Measurements from ENCODE around the gene PCDHGA8. TPM values are rescaled to one million over a fixed set of nuclear protein-coding genes. Genes with fewer than 3 reads are reported as not detected.

Gene PCDHGA8
- total and polyA plus RNA-seq, 7 experiments from 2014 or later, result 0.08 to 0.17 (median 0.13) TPM; not detected in 2

GRCh38 chr5:141349917-141350619 is 42.4 kb upstream of the PCDHGA8 start, which contains the start of gene PCDHGB1:
Gene PCDHGB1 (plus strand): TSS chr5:141350099. CDS start chr5:141350261, 162 bp downstream.
- DNase-seq (peak in 2 of 9 donors; percentile 18 to 28), ATAC-seq (peak; percentile 47)
- Mint-ChIP-seq H3K27ac (peak within 1 kb of the TSS in 1 of 9 donors; percentile 42), H3K4me1 (peaks cover 0 to 3% (median 0%) of the 10 kb centered on the region in 7 donors), H3K9me3 (peaks cover 7 to 90% (median 48%) of the 10 kb centered on the region in 11 donors), H3K27me3 (peaks cover 23 to 86% (median 83%) of the 10 kb centered on the region in 5 donors), H3K4me3 (peak within 1 kb of the TSS in 6 of 10 donors; percentile 2 to 79 (median 59)), H3K36me3 (peaks cover 0 to 41% (median 7%) of the 10 kb centered on the region in 5 donors)
- POLR2A ChIA-PET, result no interaction called here
- intact Hi-C loops (cut with micrococcal nuclease), result no loop called here
- Histone ChIP-seq H3K36me3 (ENCODE audit: control insufficient read depth in 2 of 3, insufficient read depth in 3 of 3, low read length in 3 of 3) (no peaks in the 10 kb centered on the region), H3K27me3 (ENCODE audit: control insufficient read depth in 2 of 2, insufficient read depth in 2 of 2, low read length in 2 of 2) (peaks cover 3 to 5% of the 10 kb centered on the region in 2 donors), H3K9me3 (ENCODE audit: control insufficient read depth in 2 of 3, low read length in 3 of 3) (peaks cover 0 to 36% (median 0%) of the 10 kb centered on the region in 3 experiments), H3K4me3 (ENCODE audit: low read length) (no peak within 1 kb of the TSS), H3K4me1 (ENCODE audit: control insufficient read depth in 2 of 2, insufficient read depth in 2 of 2, low read length in 2 of 2) (no peaks in the 10 kb centered on the region), H3K27ac (ENCODE audit: low read depth, low read length) (no peak within 1 kb of the TSS)
- CTCF ChIA-PET, result no interaction called here

- H3K9me3 ChIP-seq (ENCODE audit: control insufficient read depth in 2 of 3, low read length in 3 of 3), result peaks cover 0 to 46% (median 0%) of the 10 kb centered on the region in 3 experiments
- no peak for ATAC-seq
- ChIA-PET POLR2A (no interaction called here), CTCF (no interaction called here)
- H3K27ac Mint-ChIP-seq, result no peak overlapping the region
- H3K27me3 Mint-ChIP-seq, result peaks cover 28 to 91% (median 86%) of the 10 kb centered on the region in 5 donors
- peaks cover 0 to 36% (median 5%) of the 10 kb centered on the region in 5 donors for H3K36me3 Mint-ChIP-seq
- H3K27ac ChIP-seq (ENCODE audit: low read depth, low read length), result no peak overlapping the region
- no peak overlapping the region for H3K4me3 Mint-ChIP-seq
- H3K9me3 Mint-ChIP-seq, result peaks cover 6 to 93% (median 51%) of the 10 kb centered on the region in 11 donors
- no peak for DNase-seq
- peaks cover 3 to 5% of the 10 kb centered on the region in 2 donors for H3K27me3 ChIP-seq (ENCODE audit: control insufficient read depth in 2 of 2, insufficient read depth in 2 of 2, low read length in 2 of 2)
- H3K36me3 ChIP-seq (ENCODE audit: control insufficient read depth in 2 of 3, insufficient read depth in 3 of 3, low read length in 3 of 3), result no peaks in the 10 kb centered on the region
- no peaks in the 10 kb centered on the region for H3K4me1 ChIP-seq (ENCODE audit: control insufficient read depth in 2 of 2, insufficient read depth in 2 of 2, low read length in 2 of 2)
- H3K4me3 ChIP-seq (ENCODE audit: low read length), result no peak overlapping the region
- intact Hi-C loops (cut with micrococcal nuclease), result no loop called here
- H3K4me1 Mint-ChIP-seq, result peaks cover 0 to 3% (median 0%) of the 10 kb centered on the region in 7 donors
These were observed 40.8 kb upstream of the PCDHGA8 start for GRCh38 chr5:141351591-141351990.

GRCh38 chr5:141354900-141355469 is 37.4 kb upstream of the PCDHGA8 start, which contains the start of gene PCDHGA4:
Gene PCDHGA4 (plus strand): TSS chr5:141355021. CDS start chr5:141355108, 87 bp downstream.
- Mint-ChIP-seq H3K4me1 (peaks cover 0 to 5% (median under 1%) of the 10 kb centered on the region in 7 donors), H3K27me3 (peaks cover 28 to 90% (median 81%) of the 10 kb centered on the region in 5 donors), H3K4me3 (peak within 1 kb of the TSS in 5 of 10 donors; percentile 27 to 55 (median 35)), H3K36me3 (peaks cover 0 to 38% (median 6%) of the 10 kb centered on the region in 5 donors), H3K27ac (no peak within 1 kb of the TSS), H3K9me3 (peaks cover 8 to 91% (median 48%) of the 10 kb centered on the region in 11 donors)
- H3K27ac ChIP-seq (ENCODE audit: low read depth, low read length), result no peak within 1 kb of the TSS
- intact Hi-C loops (cut with micrococcal nuclease), result loop anchor here in 1 of 2 donors (5.0 kb wide), 1 partner anchor 157 kb away; no protein-coding TSS in a partner anchor
- H3K4me1 ChIP-seq (ENCODE audit: control insufficient read depth in 2 of 2, insufficient read depth in 2 of 2, low read length in 2 of 2), result no peaks in the 10 kb centered on the region
- H3K36me3 ChIP-seq (ENCODE audit: control insufficient read depth in 2 of 3, insufficient read depth in 3 of 3, low read length in 3 of 3), result no peaks in the 10 kb centered on the region
- H3K9me3 ChIP-seq (ENCODE audit: control insufficient read depth in 2 of 3, low read length in 3 of 3), result peaks cover 0 to 52% (median 0%) of the 10 kb centered on the region in 3 experiments
- peaks cover 0 to 5% of the 10 kb centered on the region in 2 donors for H3K27me3 ChIP-seq (ENCODE audit: control insufficient read depth in 2 of 2, insufficient read depth in 2 of 2, low read length in 2 of 2)
- no peak for DNase-seq
- POLR2A ChIA-PET, result no interaction called here
- no peak for ATAC-seq
- CTCF ChIA-PET, result no interaction called here
- no peak within 1 kb of the TSS for H3K4me3 ChIP-seq (ENCODE audit: low read length)

- H3K4me1 ChIP-seq (ENCODE audit: control insufficient read depth in 2 of 2, insufficient read depth in 2 of 2, low read length in 2 of 2), result no peaks in the 10 kb centered on the region
- H3K4me3 ChIP-seq (ENCODE audit: low read length), result no peak overlapping the region
- intact Hi-C loops (cut with micrococcal nuclease), result loop anchor here in 1 of 2 donors (5.0 kb wide), 1 partner anchor 157 kb away; no protein-coding TSS in a partner anchor
- no peak for DNase-seq
- H3K9me3 ChIP-seq (ENCODE audit: control insufficient read depth in 2 of 3, low read length in 3 of 3), result peaks cover 0 to 52% (median 0%) of the 10 kb centered on the region in 3 experiments
- ATAC-seq, result no peak
- Mint-ChIP-seq H3K27ac (no peak overlapping the region), H3K36me3 (peaks cover 0 to 33% (median 6%) of the 10 kb centered on the region in 5 donors), H3K27me3 (peaks cover 26 to 90% (median 81%) of the 10 kb centered on the region in 5 donors), H3K9me3 (peaks cover 8 to 91% (median 49%) of the 10 kb centered on the region in 11 donors), H3K4me1 (peaks cover 0 to 5% (median 2%) of the 10 kb centered on the region in 7 donors), H3K4me3 (peak overlapping the region in 1 of 10 donors; percentile 34)
- no peak overlapping the region for H3K27ac ChIP-seq (ENCODE audit: low read depth, low read length)
- POLR2A ChIA-PET, result interaction anchor here (1.2 kb wide), 1 partner anchor 35 kb away, joined by 5 read pairs; the partner anchor contains the start of gene TAF7
- no peaks in the 10 kb centered on the region for H3K36me3 ChIP-seq (ENCODE audit: control insufficient read depth in 2 of 3, insufficient read depth in 3 of 3, low read length in 3 of 3)
- H3K27me3 ChIP-seq (ENCODE audit: control insufficient read depth in 2 of 2, insufficient read depth in 2 of 2, low read length in 2 of 2), result peaks cover 0 to 6% of the 10 kb centered on the region in 2 donors
- CTCF ChIA-PET, result no interaction called here
These were observed 36.8 kb upstream of the PCDHGA8 start for GRCh38 chr5:141355641-141356040.

GRCh38 chr5:141356133-141356532 is 36.3 kb upstream of the PCDHGA8 start:
- POLR2A ChIA-PET, result interaction anchor here (1.2 kb wide), 1 partner anchor 36 kb away, joined by 5 read pairs; the partner anchor contains the start of gene TAF7
- ATAC-seq, result no peak
- no peaks in the 10 kb centered on the region for H3K36me3 ChIP-seq (ENCODE audit: control insufficient read depth in 2 of 3, insufficient read depth in 3 of 3, low read length in 3 of 3)
- Mint-ChIP-seq H3K27ac (no peak overlapping the region), H3K27me3 (peaks cover 31 to 90% (median 81%) of the 10 kb centered on the region in 5 donors), H3K4me3 (peak overlapping the region in 2 of 10 donors; percentile 27 to 53), H3K9me3 (peaks cover 8 to 91% (median 49%) of the 10 kb centered on the region in 11 donors), H3K36me3 (peaks cover 0 to 31% (median 11%) of the 10 kb centered on the region in 5 donors), H3K4me1 (peaks cover 0 to 5% (median 2%) of the 10 kb centered on the region in 7 donors)
- H3K4me3 ChIP-seq (ENCODE audit: low read length), result no peak overlapping the region
- intact Hi-C loops (cut with micrococcal nuclease), result loop anchor here in 1 of 2 donors (5.0 kb wide), 1 partner anchor 156 kb away; no protein-coding TSS in a partner anchor
- H3K4me1 ChIP-seq (ENCODE audit: control insufficient read depth in 2 of 2, insufficient read depth in 2 of 2, low read length in 2 of 2), result no peaks in the 10 kb centered on the region
- DNase-seq, result no peak
- H3K27me3 ChIP-seq (ENCODE audit: control insufficient read depth in 2 of 2, insufficient read depth in 2 of 2, low read length in 2 of 2), result peaks cover 0 to 7% of the 10 kb centered on the region in 2 donors
- no peak overlapping the region for H3K27ac ChIP-seq (ENCODE audit: low read depth, low read length)
- peaks cover 0 to 52% (median 0%) of the 10 kb centered on the region in 3 experiments for H3K9me3 ChIP-seq (ENCODE audit: control insufficient read depth in 2 of 3, low read length in 3 of 3)
- CTCF ChIA-PET, result no interaction called here

- no peak for DNase-seq
- Mint-ChIP-seq H3K4me3 (no peak overlapping the region), H3K27ac (no peak overlapping the region), H3K36me3 (peaks cover 0 to 33% (median 14%) of the 10 kb centered on the region in 5 donors), H3K4me1 (peaks cover 0 to 5% (median 2%) of the 10 kb centered on the region in 7 donors), H3K9me3 (peaks cover 8 to 91% (median 50%) of the 10 kb centered on the region in 11 donors), H3K27me3 (peaks cover 35 to 90% (median 81%) of the 10 kb centered on the region in 5 donors)
- Histone ChIP-seq H3K4me3 (ENCODE audit: low read length) (no peak overlapping the region), H3K27me3 (ENCODE audit: control insufficient read depth in 2 of 2, insufficient read depth in 2 of 2, low read length in 2 of 2) (peaks cover 0 to 7% of the 10 kb centered on the region in 2 donors), H3K9me3 (ENCODE audit: control insufficient read depth in 2 of 3, low read length in 3 of 3) (peaks cover 0 to 52% (median 0%) of the 10 kb centered on the region in 3 experiments), H3K27ac (ENCODE audit: low read depth, low read length) (no peak overlapping the region), H3K36me3 (ENCODE audit: control insufficient read depth in 2 of 3, insufficient read depth in 3 of 3, low read length in 3 of 3) (no peaks in the 10 kb centered on the region), H3K4me1 (ENCODE audit: control insufficient read depth in 2 of 2, insufficient read depth in 2 of 2, low read length in 2 of 2) (no peaks in the 10 kb centered on the region)
- POLR2A ChIA-PET, result no interaction called here
- CTCF ChIA-PET, result no interaction called here
- no peak for ATAC-seq
- intact Hi-C loops (cut with micrococcal nuclease), result loop anchor here in 1 of 2 donors (5.0 kb wide), 1 partner anchor 155 kb away; no protein-coding TSS in a partner anchor
These were observed 35.5 kb upstream of the PCDHGA8 start for GRCh38 chr5:141356950-141357349.

Data from naive thymus-derived CD4-positive, alpha-beta T cell (primary cell).